Fibroblast of lung (primary cell): Measurements from ENCODE around the gene RPL10.

Source experiments
- EZH2 ChIP-seq: IDR thresholded peaks from 2 replicates; pipeline ENCODE4 v1.5.1; 2012; ENCODE audit warnings: low read length, control low read depth, mild to moderate bottlenecking; ENCODE audit errors: missing control alignments
- TF ChIP-seq, protein P1 (sequence below), 2 donors: IDR thresholded peaks in 1 of 2; conservative IDR thresholded peaks in 1 of 2; 1 replicate in 1 of 2; 2 replicates in 1 of 2; pipeline ENCODE4 v1.5.1; 2011 to 2012; ENCODE audit warnings: low read length in 2 of 2, control low read depth in 1 of 2, inconsistent platforms in 1 of 2, low read depth in 1 of 2, mild to moderate bottlenecking in 1 of 2

DNA sequence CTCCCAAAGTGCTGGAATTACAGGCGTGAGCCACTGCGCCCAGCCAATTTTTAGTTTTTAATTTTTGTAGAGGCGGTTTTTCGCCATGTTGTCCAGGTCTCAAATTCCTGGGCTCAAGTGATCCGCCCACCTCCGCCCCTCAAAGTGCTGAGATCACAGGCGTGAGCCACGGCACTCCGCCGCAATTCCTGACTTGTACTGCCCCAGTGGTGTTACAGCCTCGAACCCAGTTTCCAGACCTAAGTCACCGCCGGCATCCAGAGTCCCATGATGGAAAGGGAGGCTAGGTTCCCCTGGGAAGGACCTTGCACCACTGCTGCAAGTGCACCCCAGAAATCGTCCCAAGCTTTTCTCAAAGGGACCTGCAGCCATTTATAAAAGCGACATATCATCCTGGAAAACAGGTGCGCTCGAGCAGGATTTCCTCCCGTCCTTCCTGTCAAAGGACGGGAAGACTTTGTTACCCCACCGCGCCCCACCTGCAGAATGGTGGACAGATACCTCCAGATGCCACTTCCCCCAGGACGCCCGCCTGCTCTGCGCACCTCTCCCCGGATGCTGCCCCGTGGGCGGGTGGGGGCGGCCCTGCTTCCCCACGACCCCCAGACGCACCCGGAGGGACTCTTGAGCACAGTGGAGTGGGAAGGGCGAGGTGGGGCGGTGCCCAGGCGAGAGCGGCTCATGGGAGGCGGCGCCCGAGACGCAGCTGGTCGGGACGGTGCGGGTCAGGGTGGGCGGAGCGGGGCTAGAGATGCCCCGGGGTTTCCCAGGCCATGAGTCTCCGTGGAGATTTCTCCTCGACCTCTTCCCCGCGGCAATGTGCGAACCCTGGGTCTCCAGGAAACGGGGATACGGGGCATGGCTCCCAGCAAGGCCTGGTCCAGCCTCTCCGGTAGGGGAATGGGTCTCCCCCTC, 947 bp upstream of the RPL10 start:
- TF ChIP-seq, protein P1, sequence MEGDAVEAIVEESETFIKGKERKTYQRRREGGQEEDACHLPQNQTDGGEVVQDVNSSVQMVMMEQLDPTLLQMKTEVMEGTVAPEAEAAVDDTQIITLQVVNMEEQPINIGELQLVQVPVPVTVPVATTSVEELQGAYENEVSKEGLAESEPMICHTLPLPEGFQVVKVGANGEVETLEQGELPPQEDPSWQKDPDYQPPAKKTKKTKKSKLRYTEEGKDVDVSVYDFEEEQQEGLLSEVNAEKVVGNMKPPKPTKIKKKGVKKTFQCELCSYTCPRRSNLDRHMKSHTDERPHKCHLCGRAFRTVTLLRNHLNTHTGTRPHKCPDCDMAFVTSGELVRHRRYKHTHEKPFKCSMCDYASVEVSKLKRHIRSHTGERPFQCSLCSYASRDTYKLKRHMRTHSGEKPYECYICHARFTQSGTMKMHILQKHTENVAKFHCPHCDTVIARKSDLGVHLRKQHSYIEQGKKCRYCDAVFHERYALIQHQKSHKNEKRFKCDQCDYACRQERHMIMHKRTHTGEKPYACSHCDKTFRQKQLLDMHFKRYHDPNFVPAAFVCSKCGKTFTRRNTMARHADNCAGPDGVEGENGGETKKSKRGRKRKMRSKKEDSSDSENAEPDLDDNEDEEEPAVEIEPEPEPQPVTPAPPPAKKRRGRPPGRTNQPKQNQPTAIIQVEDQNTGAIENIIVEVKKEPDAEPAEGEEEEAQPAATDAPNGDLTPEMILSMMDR (conservative IDR thresholded peaks at IDR 0.05 in 1 of 2, IDR thresholded peaks at IDR 0.05 in 1 of 2; ENCODE audit: low read depth in 1 of 2, low read length in 2 of 2), result no peak
- TF ChIP-seq EZH2, result no peak
